Lung microvascular endothelial cell (primary cell): Measurements from ENCODE around the gene DNAJC8. TPM values are rescaled to one million over a fixed set of nuclear protein-coding genes. Genes with fewer than 3 reads are reported as not detected.

Experiments used
- DNase-seq, 2 donors: peaks; one replicate each; pipeline versions ENCODE4 v3.0.0 to v3.0.0-alpha.2; 2010; ENCODE audit warnings: low read depth in 2 of 2
- total RNA-seq: library from RNA; depleted of rRNA; stranded (reverse); fragments of >200 nt; gene quantifications from 2 replicates; pipeline ENCODE4 v1.2.1, GENCODE V29; 2014

The DNAJC8 gene
- total RNA-seq, 1 donor from 2014 or later = 50.2 TPM

DNA sequence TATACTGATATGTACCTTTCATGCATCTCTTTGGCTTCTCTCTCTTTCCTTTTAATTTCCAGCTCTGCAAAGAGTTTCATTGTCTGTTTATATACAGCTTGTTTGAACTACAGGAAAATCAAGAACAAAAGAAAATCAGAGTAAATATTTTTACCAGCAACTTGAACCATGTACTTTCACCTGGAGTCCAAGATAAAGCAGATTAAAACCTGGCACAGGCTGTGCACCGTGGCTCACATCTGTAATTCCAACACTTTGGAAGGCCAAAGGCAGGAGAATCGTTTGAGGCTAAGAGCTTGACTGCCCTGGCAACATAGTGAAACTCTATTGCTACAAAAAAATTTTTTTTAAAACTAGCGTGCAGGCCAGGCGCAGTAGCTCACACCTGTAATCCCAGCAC is 27.6 kb downstream of the DNAJC8 start:
- DNase-seq = no peak

DNA sequence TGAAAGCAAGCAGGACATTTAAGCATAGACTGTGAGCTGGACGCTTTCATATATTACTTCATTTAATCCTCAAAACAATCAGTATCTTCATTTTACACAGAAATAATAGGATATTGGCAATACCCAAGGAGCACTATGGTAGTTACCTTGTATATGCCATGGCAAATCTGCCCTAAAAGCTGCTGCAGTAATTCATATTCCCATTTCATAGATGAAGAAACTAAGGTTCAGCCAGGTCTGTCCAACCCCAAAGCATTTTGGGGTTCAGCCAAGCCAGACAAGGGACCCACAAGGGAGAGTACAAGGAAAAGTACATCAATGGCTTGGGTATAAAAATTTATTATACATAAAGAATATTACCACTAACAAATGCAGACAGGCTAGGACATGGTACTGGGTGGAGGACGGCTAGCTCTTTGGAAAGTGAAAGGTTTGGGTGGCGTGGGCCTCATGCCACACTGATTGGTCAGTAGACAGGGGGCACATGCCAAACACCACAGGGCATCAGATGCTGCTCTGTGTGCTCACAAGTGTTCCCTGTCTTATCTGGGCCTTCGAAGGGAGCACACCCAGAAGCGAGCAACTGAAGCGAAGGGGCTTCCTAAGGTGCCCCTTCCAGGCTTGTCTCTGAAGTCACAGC is 32.5 kb downstream of the DNAJC8 start:
- no peak for DNase-seq

DNA sequence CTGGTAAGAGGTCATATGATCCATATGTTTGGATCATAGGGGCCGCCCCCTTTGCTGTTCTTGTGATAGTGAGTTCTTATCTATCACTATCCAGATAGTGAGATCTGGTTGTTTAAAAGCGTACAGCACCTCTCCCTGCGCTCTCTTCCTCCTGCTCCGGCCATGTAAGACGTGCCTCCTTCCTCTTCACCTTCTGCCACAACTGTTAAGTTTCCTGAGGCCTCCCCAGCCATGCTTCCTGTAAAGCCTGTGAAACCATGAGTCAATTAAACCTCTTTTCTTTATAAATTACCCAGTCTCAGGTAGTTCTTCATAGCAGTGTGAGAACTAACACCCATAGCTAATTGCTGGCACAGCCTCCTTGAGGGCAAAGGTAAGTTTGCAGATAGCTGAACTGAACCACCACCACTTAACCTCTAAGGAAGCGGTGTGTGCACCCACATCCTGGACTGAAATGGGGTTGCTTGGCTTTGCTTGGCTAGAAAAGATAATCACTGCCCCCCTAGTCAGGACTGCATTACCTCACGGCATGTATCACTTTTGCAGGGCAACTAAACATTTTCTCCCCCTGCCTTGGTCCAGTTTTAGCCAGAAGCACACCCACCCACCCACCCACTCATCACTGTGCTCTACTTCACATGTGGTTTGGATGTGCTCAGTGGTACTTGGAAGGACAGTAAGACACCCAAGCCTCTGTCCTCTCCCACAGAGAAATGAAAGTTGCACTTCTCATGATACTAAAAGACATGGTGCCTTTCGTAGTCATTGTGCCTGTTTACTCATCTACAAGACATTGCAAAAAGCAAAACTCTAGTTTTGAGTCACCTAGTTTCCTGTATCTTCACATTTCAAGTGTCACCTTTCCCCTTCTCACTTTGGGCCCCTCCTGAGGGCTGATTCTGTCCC is 33.2 kb downstream of the DNAJC8 start:
- DNase-seq = no peak

DNA sequence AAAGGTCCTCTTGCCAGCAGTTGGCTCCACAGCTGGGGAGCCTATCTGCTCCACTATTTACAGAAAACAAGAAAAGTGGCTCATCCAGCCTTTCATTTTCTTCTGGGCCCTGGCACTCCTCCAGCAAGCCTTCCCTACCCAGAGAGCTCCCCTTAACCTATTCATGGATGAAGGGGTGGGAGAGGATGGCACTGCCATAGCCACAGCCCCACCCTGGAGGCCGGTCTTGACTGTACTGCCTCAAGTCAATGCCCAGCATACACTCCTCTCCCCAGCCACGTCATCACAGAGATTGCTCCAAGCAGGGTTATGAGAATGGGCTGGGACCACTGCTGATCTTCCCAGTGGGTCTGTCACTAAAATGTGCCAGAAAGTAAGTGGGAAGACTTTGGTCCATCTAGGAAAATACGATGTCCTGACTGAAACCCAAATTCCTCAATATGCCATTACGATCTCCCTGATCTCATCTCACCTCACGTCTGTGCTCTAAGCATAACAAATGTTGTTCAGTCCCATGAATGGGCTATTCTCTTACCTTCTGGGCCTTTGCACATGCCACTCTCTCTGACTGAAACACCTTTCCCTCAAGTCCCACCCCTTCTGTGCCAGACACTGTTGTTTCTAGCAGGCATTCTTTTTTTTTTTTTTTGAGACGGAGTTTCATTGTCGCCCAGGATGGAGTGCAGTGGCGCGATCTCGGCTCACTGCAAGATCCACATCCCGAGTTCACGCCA is 35.0 kb downstream of the DNAJC8 start:
- DNase-seq = no peak

DNA sequence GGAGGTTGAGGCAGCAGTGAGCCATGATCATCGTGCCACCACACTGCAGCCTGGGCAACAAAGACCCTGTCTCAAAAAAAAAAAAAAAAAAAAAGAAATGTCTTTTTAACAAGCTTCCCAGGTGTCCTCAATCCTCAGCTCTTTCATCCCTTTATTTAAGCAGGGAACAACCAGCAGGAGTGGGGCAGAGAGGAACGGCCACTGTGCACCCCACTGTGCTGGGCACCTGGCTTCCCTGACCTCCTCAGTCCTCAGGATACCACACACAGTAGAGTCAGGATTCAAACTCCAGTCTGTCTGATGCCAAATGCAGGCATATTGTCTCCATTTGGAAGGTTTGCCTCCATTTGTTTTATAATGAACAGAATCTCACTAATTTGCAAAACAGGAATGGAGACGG is 36.5 kb downstream of the DNAJC8 start:
- DNase-seq = no peak

DNA sequence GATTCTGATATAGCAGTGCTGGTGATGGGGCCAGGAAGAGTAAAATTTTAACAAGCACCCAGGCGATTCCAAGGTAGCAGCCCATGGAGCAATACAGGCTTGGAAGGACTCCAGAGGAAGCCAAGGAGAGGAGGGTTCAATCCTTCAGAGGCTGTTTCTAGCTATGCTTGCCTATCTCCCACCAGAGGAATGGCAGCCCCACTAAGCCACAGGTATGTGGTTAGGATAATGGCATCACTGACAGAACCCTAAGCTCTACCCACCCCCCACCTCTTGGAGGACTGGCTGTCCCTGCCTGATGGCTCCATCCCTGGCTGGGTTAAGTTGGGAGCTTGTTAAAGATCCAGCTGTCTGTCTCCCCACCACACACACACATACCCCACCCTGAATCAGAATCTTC is 37.0 kb downstream of the DNAJC8 start:
- DNase-seq = no peak

DNA sequence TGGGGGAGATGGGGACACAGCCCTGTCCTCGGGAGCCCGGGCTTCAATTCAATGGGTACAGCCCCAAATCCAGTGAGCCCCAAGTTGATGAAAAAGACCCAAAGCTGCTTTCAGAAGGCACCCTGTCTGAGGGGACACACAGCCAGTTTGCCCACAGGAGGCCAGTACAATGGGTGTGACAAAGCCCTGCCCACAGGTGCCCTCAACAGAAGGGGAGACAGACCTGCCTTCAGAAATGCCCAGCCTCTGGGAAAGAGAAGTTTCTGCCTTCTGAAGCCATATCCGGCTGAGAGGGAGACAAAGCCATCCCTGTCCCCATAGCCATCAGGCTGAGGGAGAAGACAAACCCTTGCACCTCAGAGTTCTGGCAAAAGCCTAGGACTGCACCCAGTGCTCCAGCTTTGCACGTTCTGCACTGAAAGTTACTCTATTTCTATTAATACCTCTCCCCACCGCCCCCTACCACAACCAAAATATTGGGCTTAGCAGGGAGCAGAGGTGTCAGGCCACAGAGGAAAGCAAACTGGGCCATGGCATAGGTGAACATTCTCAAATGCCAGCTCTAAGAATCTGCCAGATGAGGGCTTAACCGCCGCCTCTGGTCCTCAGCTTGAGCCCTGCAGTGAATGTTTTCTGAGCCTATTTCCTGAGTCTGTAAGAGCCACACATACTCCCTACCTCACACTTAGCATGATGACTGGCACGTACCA is 38.3 kb downstream of the DNAJC8 start:
- DNase-seq = no peak

DNA sequence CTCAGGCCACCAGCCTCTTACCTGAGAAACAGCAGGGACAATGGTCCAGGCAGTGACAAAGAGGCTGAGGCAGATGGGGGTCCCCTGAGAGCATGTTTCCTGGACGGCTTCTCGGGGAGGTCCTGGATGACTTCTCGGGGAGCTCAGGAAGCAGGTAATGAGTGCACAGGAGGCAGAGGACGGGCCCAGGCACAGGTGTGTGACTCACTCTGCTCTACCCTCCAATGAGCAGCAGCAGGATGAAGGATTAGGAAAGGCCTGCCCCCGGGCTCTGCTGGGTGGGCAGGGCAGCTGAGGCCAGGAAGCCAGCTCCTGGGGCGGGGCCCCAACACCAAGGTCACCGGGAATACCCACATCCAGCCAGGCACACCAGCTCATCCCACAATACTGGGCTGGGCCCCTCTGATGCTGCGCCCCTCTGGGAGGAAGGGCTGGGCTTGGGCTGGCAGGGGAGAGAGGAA is 39.1 kb downstream of the DNAJC8 start:
- no peak for DNase-seq

DNA sequence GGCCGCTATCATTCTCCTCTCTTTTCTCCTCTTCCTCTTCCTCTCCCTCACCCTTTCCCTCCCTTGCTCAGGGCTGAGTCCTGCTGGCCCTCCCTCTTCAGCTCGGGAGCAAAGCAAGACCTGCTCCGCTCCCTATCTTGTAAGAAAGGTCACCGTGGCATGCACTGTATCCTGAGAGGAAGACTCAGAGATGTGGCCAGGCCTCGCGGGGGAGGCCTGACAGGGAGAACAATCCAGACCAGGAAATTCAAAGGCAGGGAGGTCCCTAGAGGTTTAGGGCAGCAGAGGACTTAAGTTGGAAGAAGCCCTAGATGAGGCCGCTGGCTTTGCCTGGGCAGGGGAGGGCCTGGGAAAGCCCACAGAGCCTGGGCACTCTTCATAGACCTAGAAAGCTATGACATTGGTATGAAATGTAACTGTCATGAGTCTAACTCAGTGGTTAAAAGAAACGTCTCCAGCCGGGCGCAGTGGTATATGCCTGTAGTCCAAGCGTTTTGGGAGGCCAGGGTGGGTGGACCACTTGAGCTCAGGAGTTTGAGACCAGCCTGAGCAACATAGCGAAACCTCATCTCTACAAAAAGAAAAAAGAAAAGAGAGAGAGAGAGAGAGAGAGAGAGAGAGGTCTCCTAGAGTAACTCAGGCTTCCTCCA is 41.7 kb downstream of the DNAJC8 start:
- peak in 1 of 2 donors; percentile 17 for DNase-seq

DNA sequence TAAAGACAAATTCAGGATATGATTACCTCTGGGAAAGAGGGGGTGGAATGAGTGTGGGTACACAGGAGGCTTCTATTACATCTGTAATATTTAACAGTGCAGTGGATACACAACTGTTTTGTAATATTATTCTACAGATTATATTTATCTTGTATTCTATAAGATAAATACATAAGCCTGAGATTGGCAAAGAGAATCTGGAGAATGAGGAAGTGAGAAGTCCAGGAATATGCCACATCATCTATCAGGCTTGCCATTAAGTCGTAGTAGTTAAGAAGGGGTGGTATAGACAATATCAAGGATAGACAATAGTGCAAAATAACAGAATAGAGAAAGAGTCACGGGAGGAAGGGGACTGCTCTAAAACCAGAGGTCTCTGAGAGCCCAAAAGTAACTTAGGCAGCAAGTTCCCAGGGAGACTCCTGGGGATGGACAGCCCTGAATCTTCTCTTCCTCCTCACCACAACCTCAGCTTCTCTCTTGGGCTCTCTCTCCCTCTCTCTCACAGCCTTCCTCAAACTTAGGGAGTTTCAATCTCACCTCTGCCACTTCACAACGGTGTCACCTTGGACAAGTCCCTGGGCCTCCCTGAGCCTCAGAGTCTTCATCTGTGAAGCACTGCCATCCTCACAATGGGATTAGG is 42.4 kb downstream of the DNAJC8 start:
- DNase-seq = no peak

DNA sequence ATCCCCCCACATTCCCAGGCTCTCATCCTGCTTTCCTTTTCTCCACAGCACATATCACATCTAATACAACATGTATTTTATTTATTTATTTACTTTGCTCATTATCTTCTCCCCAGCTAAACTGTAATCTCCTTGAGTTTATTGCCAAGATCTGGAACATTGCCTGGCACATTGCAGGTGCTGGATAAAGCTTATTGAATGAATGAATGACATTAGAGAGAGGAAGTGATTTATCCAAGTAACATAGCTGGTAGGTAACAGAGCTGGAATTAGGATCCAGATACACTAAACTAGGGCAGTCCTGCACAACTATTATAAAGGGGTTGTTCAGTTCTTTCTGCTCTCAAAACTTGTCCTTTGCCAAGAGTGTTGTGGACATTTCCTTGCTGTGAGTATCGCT is 47.8 kb downstream of the DNAJC8 start:
- DNase-seq = no peak

DNA sequence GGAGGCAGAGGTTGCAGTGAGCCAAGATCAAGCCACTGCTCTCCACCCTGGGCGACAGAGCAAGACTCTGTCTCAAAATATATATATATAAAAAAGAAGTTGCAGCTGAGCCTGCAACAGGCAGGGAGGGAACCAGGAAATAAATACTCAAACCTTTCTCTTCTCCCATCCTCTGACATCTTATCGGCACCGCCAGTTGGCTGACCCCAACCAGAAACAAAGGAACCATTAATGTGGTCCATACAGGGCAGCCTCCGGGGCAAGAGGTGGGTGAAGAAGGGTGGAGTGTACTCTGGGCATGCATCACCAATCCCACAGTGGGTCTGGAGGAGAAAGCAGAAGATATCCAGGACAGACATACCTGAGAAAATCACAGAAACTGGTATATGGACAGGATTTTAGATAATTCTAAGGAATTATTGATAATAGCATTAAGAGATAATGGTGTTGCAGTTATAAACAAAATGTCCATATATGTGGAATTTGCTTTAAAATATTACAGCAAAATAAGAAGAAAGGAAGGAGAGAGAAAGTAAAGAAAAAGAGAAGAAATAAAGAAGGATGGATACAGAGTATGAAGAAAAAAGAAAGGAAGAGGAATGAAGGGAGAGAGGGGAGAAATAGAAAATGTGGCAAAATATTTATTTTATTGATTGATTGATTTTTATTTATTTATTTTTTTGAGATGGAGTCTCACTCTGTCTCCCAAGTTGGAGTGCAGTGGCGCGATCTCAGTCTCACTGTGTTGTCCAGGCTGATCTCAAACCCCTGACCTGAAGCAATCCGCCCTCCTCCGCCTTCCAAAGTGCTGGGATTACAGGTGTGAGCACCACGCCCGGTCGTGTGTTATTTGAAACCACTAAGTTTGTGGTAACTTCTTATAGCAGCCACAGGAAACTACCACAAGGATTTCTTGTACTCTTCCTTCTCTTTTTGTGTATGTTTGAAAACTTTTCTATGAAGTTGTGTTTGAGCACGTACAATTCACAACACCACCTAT is 52.2 kb downstream of the DNAJC8 start:
- no peak for DNase-seq

DNA sequence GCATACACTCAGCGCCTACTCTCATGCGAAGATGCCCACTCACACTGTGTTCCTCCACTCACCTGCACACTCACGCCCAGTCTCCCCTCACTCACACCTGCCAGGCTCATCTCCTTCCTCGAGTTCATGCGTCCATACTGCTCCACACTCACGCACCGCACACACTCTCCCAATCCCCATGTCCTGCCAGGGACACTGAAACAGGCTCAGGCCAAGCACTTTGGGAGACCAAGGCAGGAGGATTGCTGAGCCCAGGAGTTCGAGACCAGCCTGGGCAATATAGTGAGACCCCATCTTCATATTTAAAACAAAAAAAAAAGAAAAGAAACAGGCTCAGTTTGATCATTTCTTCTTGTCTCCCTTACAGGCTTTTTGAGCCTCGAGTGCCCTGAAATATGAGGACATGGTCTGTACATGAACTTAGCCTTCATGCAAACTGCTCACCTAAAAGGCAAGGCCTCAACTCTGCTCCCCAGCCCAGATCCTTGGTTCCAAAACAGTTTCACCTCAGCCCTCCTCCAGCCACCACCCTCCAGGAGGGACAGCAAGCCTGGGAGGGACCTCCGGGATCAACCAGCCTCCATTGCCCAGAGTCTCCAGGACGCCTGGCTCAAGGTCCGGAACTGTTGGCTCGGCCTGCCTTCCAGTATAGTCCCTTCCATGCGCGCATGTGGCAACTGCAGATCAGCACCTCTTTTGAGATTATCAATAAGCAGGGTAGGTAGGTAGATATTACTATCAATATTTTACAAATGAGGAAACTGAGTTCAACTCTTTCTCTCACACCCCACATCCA is 53.9 kb downstream of the DNAJC8 start:
- DNase-seq = no peak

DNA sequence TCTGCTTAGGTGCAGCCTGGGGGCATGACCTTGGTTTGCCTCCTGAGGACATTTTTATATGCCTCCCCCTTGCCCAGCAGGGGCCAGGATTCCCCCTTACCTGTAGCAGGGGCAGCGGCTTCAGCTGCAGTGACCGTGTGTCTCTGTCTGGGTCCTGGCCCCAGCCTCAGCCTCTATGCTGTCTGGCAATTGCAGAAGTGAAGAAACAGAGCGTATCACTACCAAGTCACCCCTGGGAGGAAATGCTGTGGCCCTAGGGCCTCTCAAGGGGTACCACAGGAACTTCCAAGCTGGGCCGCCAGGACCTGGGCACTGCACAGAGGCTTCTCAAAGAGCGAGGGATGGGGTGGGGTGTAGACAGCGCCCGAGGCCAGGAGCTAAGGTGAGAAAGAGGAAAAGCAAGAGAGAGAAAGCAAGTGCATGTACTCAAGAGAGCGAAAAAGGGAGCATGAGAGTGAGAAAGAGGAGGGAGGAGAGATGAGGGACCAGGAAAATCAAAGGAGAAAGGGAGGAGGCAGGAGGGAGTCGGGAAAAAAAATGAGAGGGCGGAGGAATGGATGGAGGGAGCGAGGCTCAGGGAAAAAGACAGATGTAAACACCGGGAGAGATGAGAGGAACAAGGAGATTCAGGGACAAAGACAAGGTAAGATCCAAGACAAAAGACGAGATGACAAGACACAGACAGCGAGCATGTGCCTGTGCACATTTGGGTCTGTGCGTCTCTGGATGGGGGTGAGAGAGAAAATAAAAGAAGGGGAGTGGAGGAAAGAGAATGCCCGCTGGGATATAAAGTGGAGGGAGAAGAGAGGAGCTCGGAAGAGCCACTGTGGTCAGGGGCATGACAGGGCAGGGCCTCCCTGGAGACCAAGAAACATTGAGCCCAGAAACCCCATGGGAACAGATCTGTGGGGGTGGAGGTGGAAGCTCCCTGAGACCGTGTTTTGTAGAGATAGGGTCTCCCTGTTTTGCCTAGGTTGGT is 56.0 kb downstream of the DNAJC8 start, which contains the start of gene PTAFR:
PTAFR (minus strand) TSS at position 199 of the 979 bp plus-strand sequence. CDS start 25,669 bp downstream, outside the sequence.
- no peak for DNase-seq

DNA sequence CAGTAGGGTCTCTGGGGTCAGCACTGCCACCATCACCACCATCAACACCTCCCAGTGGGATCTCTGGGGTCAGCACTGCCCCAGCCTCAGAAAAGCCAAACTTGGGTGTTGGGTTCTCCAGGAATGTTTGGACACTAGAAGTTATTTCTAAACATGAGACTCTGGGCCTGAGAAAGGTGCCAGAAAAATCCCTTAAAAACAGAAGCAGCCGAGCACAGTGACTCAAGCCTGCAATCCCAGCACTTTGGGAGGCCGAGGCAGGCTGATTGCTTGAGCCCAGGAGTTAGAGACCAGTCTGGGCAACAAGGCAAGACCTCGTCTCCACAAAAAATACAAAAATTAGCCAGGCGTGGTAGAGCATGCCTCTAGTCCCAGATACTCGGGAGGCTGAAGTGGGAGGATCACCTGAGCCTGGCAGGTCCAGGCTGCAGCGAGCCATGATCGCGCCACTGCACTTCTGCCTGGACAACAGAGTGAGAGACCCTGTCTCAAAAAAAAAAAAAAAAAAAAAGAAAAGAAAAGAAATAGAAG is 56.8 kb downstream of the DNAJC8 start:
- no peak for DNase-seq

DNA sequence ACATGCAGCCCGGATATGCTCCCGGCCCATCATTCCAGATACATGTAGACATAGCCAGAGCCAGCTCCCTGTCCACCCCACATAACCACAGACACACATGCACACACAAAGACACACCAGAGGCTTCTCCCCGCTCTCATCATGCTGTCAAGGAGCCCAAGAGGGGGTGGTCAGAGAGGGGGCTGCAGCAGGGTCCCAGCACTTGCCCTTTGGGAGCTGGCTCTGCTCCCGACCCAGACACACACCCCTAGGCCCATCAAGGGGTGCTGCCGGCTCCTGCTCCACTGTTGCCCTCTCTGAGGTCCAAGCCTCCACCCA is 58.9 kb downstream of the DNAJC8 start:
- no peak for DNase-seq
